H9 (cell line): ENCODE results near the gene NAMPT. TPM values are rescaled to one million over a fixed set of nuclear protein-coding genes. Genes with fewer than 3 reads are reported as not detected.

Source experiments
- DNase-seq: peaks from one replicate; pipeline ENCODE4 v3.0.0-alpha.2; 2017
- H2AFZ ChIP-seq: one replicate; pipeline ENCODE4 v1.6.1; 2013; ENCODE audit warnings: mild to moderate bottlenecking, low read length, control low read depth, moderate library complexity
- H2AK5ac ChIP-seq: 2 replicates; pipeline ENCODE4 v1.6.1; 2013; ENCODE audit warnings: low read length, control low read depth, mixed read lengths; ENCODE audit not compliant: insufficient read length
- H2BK120ac ChIP-seq: one replicate; pipeline ENCODE4 v1.6.1; 2013; ENCODE audit warnings: low read depth, mild to moderate bottlenecking, low read length, control low read depth, inconsistent platforms; ENCODE audit not compliant: poor library complexity, severe bottlenecking
- H2BK12ac ChIP-seq: 2 replicates; pipeline ENCODE4 v1.6.1; 2013; ENCODE audit warnings: low read length, control low read depth, mixed read lengths, low read depth; ENCODE audit not compliant: insufficient read length
- H2BK15ac ChIP-seq: 2 replicates; pipeline ENCODE4 v1.6.1; 2013; ENCODE audit warnings: low read depth, low read length, control low read depth
- H2BK20ac ChIP-seq: one replicate; pipeline ENCODE4 v1.6.1; 2013; ENCODE audit warnings: low read depth, mild to moderate bottlenecking, low read length, control low read depth, inconsistent platforms; ENCODE audit not compliant: poor library complexity, severe bottlenecking
- H2BK5ac ChIP-seq: 2 replicates; pipeline ENCODE4 v1.6.1; 2013; ENCODE audit warnings: low read length, control low read depth, mixed read lengths; ENCODE audit not compliant: insufficient read length
- H3K14ac ChIP-seq: 2 replicates; pipeline ENCODE4 v1.6.1; 2013; ENCODE audit warnings: low read length, control low read depth; ENCODE audit not compliant: insufficient read depth
- H3K18ac ChIP-seq: 2 replicates; pipeline ENCODE4 v1.6.1; 2013; ENCODE audit warnings: low read depth, mild to moderate bottlenecking, mixed read lengths, low read length, control low read depth; ENCODE audit not compliant: insufficient read length
- H3K23ac ChIP-seq: 2 replicates; pipeline ENCODE4 v1.6.1; 2013; ENCODE audit warnings: low read length, control low read depth, mixed read lengths, low read depth; ENCODE audit not compliant: insufficient read length
- H3K23me2 ChIP-seq: 2 replicates; pipeline ENCODE4 v1.6.1; 2013; ENCODE audit warnings: low read depth, mild to moderate bottlenecking, mixed read lengths, low read length, control low read depth; ENCODE audit not compliant: insufficient read length, poor library complexity, severe bottlenecking
- H3K27ac ChIP-seq: 2 replicates; pipeline ENCODE4 v1.5.1; 2013; ENCODE audit warnings: low read length, control low read depth, mixed read lengths, low read depth; ENCODE audit not compliant: insufficient read length
- H3K27me3 ChIP-seq: 2 replicates; pipeline ENCODE4 v1.6.1; 2013; ENCODE audit warnings: low read length, control low read depth, inconsistent platforms; ENCODE audit not compliant: insufficient read depth
- H3K4ac ChIP-seq: 2 replicates; pipeline ENCODE4 v1.6.1; 2013; ENCODE audit warnings: low read depth, mild to moderate bottlenecking, control low read depth, inconsistent platforms, low read length, moderate library complexity
- H3K4me1 ChIP-seq: 2 replicates; pipeline ENCODE4 v1.6.1; 2013; ENCODE audit warnings: low read length, control low read depth, inconsistent platforms; ENCODE audit not compliant: insufficient read depth
- H3K4me2 ChIP-seq: 2 replicates; pipeline ENCODE4 v1.6.1; 2013; ENCODE audit warnings: low read length, control low read depth, mixed read lengths; ENCODE audit not compliant: insufficient read length, insufficient read depth
- H3K56ac ChIP-seq: 2 replicates; pipeline ENCODE4 v1.6.1; 2013; ENCODE audit warnings: low read depth, mild to moderate bottlenecking, mixed read lengths, low read length, control low read depth; ENCODE audit not compliant: insufficient read length
- H3K79me1 ChIP-seq: 2 replicates; pipeline ENCODE4 v1.6.1; 2013; ENCODE audit warnings: low read depth, mild to moderate bottlenecking, moderate library complexity, low read length, control low read depth, inconsistent platforms; ENCODE audit not compliant: insufficient read depth, poor library complexity, severe bottlenecking
- H3K79me2 ChIP-seq: 2 replicates; pipeline ENCODE4 v1.6.1; 2013; ENCODE audit warnings: low read length, control low read depth, inconsistent platforms; ENCODE audit not compliant: insufficient read depth
- H3K9ac ChIP-seq: 2 replicates; pipeline ENCODE4 v1.6.1; 2013; ENCODE audit warnings: low read length, control low read depth, mixed read lengths; ENCODE audit not compliant: insufficient read length; ENCODE audit errors: extremely low read depth
- H3K9me3 ChIP-seq: one replicate; pipeline ENCODE4 v1.6.1; 2013; ENCODE audit warnings: low read depth, low read length, inconsistent platforms; ENCODE audit not compliant: control insufficient read depth
- H3T11ph ChIP-seq: one replicate; pipeline ENCODE4 v1.6.1; 2013; ENCODE audit warnings: mild to moderate bottlenecking, low read length, control low read depth, inconsistent platforms
- H4K20me1 ChIP-seq: one replicate; pipeline ENCODE4 v1.6.1; 2013; ENCODE audit not compliant: control insufficient read depth, insufficient read length, insufficient read depth
- H4K5ac ChIP-seq: 2 replicates; pipeline ENCODE4 v1.6.1; 2013; ENCODE audit warnings: low read depth, mild to moderate bottlenecking, mixed read lengths, low read length, control low read depth; ENCODE audit not compliant: insufficient read length
- H4K8ac ChIP-seq: replicated peaks from 2 replicates; pipeline ENCODE4 v1.6.1; 2013; ENCODE audit warnings: low read length, control low read depth, mixed read lengths, low read depth; ENCODE audit not compliant: insufficient read length
- H4K91ac ChIP-seq: 2 replicates; pipeline ENCODE4 v1.6.1; 2013; ENCODE audit warnings: low read depth, mild to moderate bottlenecking, moderate library complexity, mixed read lengths, low read length, control low read depth; ENCODE audit not compliant: insufficient read length
- H3K27ac Mint-ChIP-seq, 3 experiments: 2 replicates in 2 of 3; 3 replicates in 1 of 3; pipeline ENCODE4 v1.8.0; 2020 to 2021; ENCODE audit warnings: mixed read lengths in 3 of 3, mild to moderate bottlenecking in 1 of 3, moderate library complexity in 1 of 3
- H3K27me3 Mint-ChIP-seq: 2 replicates; pipeline ENCODE4 v1.8.0; 2021; ENCODE audit warnings: low read depth, mild to moderate bottlenecking, moderate library complexity, mixed read lengths
- H3K36me3 Mint-ChIP-seq, 3 experiments: 2 replicates in 2 of 3; 3 replicates in 1 of 3; pipeline ENCODE4 v1.8.0; 2020 to 2021; ENCODE audit warnings: low read depth in 3 of 3, mixed read lengths in 3 of 3; ENCODE audit not compliant: insufficient read depth in 1 of 3
- H3K4me1 Mint-ChIP-seq, 2 experiments: 2 replicates each; pipeline ENCODE4 v1.8.0; 2020; ENCODE audit warnings: mixed read lengths in 2 of 2
- H3K4me3 Mint-ChIP-seq, 2 experiments: 2 replicates in 1 of 2; 3 replicates in 1 of 2; pipeline ENCODE4 v1.8.0; 2020 to 2021; ENCODE audit warnings: mild to moderate bottlenecking in 2 of 2, mixed read lengths in 2 of 2, moderate library complexity in 1 of 2
- H3K9me3 Mint-ChIP-seq, 2 experiments: 2 replicates in 1 of 2; 3 replicates in 1 of 2; pipeline ENCODE4 v1.8.0; 2020; ENCODE audit warnings: mild to moderate bottlenecking in 2 of 2, mixed read lengths in 2 of 2, moderate library complexity in 1 of 2
- WGBS: extraction: QIAGEN DNeasy Blood & Tissue Kit; methylation state at CpG from one replicate; pipeline ENCODE4 v1.1.7; 2013; ENCODE audit warnings: missing lambda C conversion rate, low lambda C conversion rate, mixed read lengths; ENCODE audit not compliant: insufficient read length; ENCODE audit errors: extremely low coverage; 5-methylcytosine and 5-hydroxymethylcytosine counted together
- total RNA-seq: library from RNA; stranded (reverse); gene quantifications from 2 replicates; pipeline ENCODE4 v1.2.1, GENCODE V29; 2021
- TF ChIP-seq, protein P1 (sequence below): fragments of 200-600 bp; sonication (generic); conservative IDR thresholded peaks from 3 replicates; pipeline ENCODE4 v1.8.0; 2021; ENCODE audit warnings: antibody characterized with exemption, mild to moderate bottlenecking

NAMPT gene
- total RNA-seq, 1 experiment from 2014 or later, result 83.5 TPM

DNA sequence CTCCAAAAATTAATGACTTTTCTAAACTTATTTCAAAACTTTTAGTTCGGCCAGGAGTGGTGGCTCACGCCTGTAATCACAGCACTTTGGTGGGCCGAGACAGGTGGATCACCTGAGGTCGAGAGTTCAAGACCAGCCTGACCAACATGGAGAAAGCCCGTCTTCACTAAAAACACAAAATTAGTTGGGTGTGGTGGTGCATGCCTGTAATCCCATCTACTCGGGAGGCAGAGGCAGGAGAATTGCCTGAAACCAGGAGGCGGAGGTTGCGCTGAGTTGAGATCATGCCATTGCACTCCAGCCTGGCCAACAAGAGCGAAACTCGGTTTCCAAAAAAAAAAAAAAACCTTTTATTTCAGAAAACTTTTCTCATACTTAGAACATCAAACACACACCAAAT is 8.3 kb downstream of the NAMPT start:
- Mint-ChIP-seq H3K4me1 (peaks cover 13 to 15% of the 10 kb centered on the region in 2 experiments; a peak in 3 of 4 replicates), H3K36me3 (peaks cover 9 to 39% (median 34%) of the 10 kb centered on the region in 3 experiments; a peak in 6 of 7 replicates), H3K27me3 (no peaks in the 10 kb centered on the region), H3K27ac (no peak overlapping the region), H3K4me3 (no peak overlapping the region; a peak in 1 of 5 replicates), H3K9me3 (no peaks in the 10 kb centered on the region; a peak in 1 of 5 replicates)
- Histone ChIP-seq H4K91ac (no peak overlapping the region), H3K79me2 (peaks cover 11% of the 10 kb centered on the region; the same call in 1 of the 2 replicates), H3K27ac (no peak overlapping the region), H3K23me2 (no peaks in the 10 kb centered on the region), H3K27me3 (no peaks in the 10 kb centered on the region), H3K14ac (no peak overlapping the region), H4K5ac (no peak overlapping the region), H3K4me1 (no peaks in the 10 kb centered on the region; the same call in 1 of the 2 replicates), H4K20me1 (no peaks in the 10 kb centered on the region), H3K9ac (no peak overlapping the region), H2BK20ac (no peak overlapping the region), H2BK120ac (no peak overlapping the region), H3K18ac (no peak overlapping the region), H3K4me2 (no peak overlapping the region), H3K23ac (no peak overlapping the region), H3K56ac (no peak overlapping the region), H2AK5ac (no peak overlapping the region), H2AFZ (no peak overlapping the region), H3K79me1 (no peaks in the 10 kb centered on the region), H3K9me3 (no peaks in the 10 kb centered on the region), H2BK5ac (no peak overlapping the region), H3K4ac (no peak overlapping the region), H2BK15ac (no peak overlapping the region), H3T11ph (no peak overlapping the region), H2BK12ac (no peak overlapping the region), H4K8ac (no peak overlapping the region)
- no peak for DNase-seq
- WGBS, result no CpG with 5 or more reads among the region's 10 CpGs
- TF ChIP-seq, protein P1, sequence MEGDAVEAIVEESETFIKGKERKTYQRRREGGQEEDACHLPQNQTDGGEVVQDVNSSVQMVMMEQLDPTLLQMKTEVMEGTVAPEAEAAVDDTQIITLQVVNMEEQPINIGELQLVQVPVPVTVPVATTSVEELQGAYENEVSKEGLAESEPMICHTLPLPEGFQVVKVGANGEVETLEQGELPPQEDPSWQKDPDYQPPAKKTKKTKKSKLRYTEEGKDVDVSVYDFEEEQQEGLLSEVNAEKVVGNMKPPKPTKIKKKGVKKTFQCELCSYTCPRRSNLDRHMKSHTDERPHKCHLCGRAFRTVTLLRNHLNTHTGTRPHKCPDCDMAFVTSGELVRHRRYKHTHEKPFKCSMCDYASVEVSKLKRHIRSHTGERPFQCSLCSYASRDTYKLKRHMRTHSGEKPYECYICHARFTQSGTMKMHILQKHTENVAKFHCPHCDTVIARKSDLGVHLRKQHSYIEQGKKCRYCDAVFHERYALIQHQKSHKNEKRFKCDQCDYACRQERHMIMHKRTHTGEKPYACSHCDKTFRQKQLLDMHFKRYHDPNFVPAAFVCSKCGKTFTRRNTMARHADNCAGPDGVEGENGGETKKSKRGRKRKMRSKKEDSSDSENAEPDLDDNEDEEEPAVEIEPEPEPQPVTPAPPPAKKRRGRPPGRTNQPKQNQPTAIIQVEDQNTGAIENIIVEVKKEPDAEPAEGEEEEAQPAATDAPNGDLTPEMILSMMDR, result no peak
